Activated CD4-positive, alpha-beta T cell treated with anti-CD3 and anti-CD28 coated beads for 1 hour (primary cell): ENCODE results near the gene ASRGL1.
"Not testable (repeated sequence)": the region's sequence is repeated elsewhere in the genome, so short reads cannot be mapped to it uniquely, and the experiment has no call there.

ENCODE experiments used
- DNase-seq: peaks from one replicate; pipeline ENCODE4 v3.0.0-alpha.2; 2020

The ASRGL1 gene

GRCh38 chr11:62337303-62338181 lies at the start of gene ASRGL1:
ASRGL1 (plus strand) TSS chr11:62337448; CDS start chr11:62337978, 530 bp downstream.
- peak; percentile 69 for DNase-seq

GRCh38 chr11:62295504-62295903 lies 41.7 kb upstream of the ASRGL1 start:
- no peak for DNase-seq

GRCh38 chr11:62298975-62299374 lies 38.3 kb upstream of the ASRGL1 start, which contains the start of gene SCGB1D4:
SCGB1D4 (minus strand) TSS chr11:62299075; CDS start chr11:62299010, 65 bp downstream.
- DNase-seq = no peak

GRCh38 chr11:62306227-62306626 lies 31.0 kb upstream of the ASRGL1 start:
- no peak for DNase-seq

- no peak for DNase-seq
These were observed 29.3 kb upstream of the ASRGL1 start for GRCh38 chr11:62307950-62308349.

- no peak for DNase-seq
These were observed 27.3 kb upstream of the ASRGL1 start for GRCh38 chr11:62309991-62310390.

- no peak for DNase-seq
These were observed 21.8 kb upstream of the ASRGL1 start for GRCh38 chr11:62315431-62315830.

DNA sequence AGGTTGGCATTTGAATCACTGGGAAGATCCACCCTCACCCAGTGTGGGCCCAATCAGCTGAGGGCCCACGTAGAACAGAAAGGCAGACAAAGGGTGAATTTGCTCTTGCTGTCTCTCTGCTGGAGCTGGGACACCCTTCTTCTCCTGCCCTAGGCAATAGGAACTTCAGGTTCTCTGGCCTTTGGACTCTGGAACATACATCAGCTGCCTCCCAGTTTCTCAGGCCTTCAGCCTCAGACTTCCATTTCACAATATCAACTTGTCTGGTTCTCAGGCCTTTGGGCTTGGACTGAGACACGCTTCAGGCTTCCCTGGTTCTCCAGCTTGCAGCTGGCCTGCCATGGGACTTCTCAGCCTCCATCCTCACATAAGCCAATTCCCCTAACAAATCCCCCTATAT lies 14.7 kb upstream of the ASRGL1 start:
- no peak for DNase-seq

GRCh38 chr11:62324731-62325556 lies 12.3 kb upstream of the ASRGL1 start:
- DNase-seq = peak; percentile 26

DNA sequence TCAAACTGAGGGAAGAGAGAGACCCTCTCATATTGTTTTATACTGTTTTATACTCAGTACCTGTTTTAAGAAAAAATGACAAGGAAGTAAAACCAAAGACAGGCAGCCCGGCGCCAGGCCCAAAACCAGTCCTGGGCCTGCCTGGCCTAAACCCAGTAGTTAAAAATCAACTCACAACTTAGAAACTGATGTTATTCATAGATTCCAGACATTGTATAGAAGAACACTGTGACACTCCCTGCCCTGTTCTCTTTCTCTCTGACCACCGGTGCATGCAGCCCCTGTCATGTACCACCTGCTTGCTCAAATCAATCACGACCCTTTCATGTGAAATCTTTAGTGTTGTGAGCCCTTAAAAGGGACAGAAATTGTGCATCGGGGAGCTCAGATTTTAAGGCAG lies 11.5 kb upstream of the ASRGL1 start:
- not testable (repeated sequence) for DNase-seq

DNA sequence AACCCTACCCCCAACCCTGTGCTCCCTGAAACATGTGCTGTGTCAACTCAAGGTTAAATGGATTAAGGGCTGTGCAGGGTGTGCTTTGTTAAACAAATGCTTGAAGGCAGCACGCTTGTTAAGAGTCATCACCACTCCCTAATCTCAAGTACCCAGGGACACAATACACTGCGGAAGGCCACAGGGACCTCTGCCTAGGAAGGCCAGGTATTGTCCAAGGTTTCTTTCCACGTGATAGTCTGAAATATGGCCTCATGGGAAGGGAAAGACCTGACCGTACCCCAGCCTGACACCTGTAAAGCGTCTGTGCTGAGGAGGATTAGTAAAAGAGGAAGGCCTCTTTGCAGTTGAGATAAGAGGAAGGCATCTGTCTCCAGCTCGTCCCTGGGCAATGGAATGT lies 10.5 kb upstream of the ASRGL1 start:
- not testable (repeated sequence) for DNase-seq

DNA sequence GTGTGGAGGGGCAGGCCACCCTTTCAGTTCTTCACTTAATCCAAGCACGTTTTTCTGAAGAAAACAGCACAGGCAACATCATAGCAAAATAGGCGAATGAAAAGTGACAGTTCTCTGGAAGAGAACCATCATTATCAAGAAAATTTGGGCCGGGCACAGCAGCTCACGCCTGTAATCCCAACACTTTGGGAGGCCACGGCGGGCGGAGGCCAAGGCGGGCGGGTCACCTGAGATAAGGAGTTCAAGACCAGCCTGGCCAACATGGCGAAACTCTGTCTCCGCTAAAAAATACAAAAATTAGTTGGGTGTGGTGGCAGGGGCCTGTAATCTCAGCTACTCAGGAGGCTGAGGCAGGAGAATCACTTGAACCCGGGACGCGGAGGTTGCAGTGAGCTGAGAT lies 9.7 kb upstream of the ASRGL1 start:
- DNase-seq = not testable (repeated sequence)

- DNase-seq = not testable (repeated sequence)
These were observed 6.0 kb upstream of the ASRGL1 start for GRCh38 chr11:62331264-62331663.

DNA sequence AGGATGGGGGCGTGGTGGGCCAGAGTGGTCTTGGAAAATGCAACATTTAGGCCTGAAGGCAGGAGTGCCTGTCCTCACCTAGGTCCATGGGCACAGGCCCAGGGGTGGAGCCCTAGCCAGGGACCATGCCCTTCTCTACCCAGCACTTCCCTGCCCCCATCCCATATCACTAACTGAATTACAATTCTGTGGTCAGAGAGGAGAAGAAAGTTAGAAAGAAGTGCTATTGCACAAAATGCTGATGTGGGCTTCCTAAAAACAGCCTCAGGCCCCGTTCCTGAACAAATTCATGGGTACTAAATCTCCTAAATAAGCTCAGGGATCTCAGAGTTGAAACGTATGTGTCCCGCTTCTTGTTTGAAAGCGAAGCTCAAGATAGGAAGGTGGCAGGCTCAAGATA lies 3.5 kb upstream of the ASRGL1 start:
- no peak for DNase-seq

GRCh38 chr11:62336949-62337302 lies 322 bp upstream of the ASRGL1 start:
- not testable (repeated sequence) for DNase-seq

GRCh38 chr11:62338218-62338617 lies 970 bp downstream of the ASRGL1 start:
- no peak for DNase-seq

DNA sequence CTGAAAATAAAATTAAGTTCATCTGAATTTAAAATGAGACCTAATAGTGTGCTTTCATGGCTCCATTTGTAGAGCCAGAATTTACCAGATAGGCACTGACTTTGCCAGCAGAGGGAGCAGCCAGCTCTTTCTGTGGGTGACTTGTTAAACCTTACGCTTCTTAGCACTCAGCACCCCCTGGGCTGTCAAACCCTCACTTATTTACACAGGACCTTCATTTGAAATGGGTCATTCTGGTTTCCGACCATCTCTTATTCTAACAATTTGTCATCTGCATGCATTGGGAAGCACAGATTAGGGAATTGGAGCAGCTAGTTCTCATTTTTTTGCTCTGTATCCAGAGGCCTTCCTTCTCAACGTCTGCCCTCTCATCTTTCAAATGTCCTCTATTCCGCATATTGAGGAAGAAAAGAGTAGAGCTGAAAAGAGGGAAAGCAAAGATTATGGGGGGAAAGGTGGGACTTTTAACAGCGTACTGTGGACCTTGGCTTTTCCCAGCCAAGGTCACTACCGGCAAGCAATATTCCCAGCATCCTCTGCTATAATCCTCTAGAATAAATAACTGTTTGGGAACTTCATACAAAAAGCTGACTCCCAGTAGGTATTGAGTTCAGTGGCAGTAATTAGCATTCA lies 3.1 kb downstream of the ASRGL1 start:
- DNase-seq = peak; percentile 18

DNA sequence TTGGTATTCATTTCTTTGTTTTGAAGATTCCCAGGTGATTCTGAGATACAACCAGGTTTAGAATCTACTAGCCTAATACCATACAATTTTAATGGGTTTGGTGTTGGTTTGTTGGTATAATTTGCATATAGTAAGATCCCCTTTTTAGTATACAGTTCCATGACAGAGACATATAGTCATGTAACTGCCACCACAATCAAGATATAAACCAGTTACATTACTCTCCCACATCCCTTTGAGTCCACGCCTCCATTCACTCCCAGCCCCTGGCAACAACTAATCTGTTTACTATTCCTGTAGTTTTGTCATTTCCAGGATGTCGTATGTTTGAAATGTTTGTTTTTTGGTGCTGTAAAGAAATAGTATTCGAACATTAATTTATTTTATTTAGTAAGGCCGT lies 4.3 kb downstream of the ASRGL1 start:
- DNase-seq = no peak

DNA sequence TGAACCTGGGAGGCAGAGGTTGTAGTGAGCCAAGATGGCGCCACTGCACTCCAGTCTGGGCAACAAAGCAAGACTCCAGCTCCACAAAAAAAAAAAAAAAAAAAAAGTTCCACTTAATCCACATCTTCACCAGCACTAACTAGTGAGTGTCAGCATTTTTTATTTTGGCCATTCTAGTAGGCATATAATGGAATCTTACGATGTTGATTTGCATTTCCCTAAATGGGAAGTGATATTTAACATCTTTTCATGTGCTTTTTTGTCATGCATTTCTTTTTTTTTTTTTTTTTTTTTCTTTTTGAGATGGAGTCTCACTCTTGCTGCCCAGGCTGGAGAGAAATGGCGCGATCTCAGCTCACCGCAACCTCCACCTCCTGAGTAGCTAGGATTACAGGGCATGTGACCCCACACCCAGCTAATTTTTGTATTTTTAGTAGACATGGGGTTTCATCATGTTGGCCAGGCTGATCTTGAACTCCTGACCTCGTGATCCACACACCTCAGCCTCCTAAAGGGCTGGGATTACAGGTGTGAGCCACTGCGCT lies 6.5 kb downstream of the ASRGL1 start:
- DNase-seq = not testable (repeated sequence)

DNA sequence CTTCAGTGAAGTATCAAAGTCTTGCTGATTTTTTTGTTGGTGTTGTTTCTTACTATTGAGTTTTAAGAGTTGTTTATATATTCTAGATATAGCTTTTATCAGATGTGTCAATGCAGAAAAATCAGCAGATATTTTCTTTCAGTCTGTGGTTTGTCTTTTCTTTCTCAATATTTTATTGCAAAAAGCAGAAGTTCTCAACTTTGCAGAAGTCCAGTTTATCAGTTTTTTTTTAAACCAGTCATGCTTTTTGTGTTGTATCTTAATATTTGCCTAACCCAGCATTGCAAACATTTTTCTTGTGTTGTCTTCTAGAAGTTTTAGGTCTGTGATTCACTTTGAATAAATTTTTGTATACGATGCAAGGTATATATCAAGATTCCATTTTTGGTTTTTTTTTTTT lies 7.0 kb downstream of the ASRGL1 start:
- no peak for DNase-seq

DNA sequence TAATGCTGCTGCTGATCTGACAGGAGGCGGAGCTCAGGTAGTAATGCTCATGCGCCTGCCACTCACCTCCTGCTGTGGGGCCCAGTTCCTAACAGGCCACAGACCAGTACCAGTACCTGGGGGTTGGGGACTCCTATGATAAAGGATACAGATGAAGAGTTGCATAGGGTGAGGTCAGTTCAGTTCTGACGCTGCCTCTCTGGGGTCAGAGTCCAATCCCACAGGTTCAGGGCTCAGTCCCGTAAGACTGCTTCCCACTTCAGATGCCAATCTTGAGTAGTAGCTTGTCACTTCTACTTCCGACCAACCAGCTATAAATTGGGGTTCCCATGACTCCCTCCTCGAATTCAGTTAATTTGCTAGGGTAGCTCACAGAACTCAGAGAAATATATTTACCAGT lies 8.6 kb downstream of the ASRGL1 start:
- no peak for DNase-seq

DNA sequence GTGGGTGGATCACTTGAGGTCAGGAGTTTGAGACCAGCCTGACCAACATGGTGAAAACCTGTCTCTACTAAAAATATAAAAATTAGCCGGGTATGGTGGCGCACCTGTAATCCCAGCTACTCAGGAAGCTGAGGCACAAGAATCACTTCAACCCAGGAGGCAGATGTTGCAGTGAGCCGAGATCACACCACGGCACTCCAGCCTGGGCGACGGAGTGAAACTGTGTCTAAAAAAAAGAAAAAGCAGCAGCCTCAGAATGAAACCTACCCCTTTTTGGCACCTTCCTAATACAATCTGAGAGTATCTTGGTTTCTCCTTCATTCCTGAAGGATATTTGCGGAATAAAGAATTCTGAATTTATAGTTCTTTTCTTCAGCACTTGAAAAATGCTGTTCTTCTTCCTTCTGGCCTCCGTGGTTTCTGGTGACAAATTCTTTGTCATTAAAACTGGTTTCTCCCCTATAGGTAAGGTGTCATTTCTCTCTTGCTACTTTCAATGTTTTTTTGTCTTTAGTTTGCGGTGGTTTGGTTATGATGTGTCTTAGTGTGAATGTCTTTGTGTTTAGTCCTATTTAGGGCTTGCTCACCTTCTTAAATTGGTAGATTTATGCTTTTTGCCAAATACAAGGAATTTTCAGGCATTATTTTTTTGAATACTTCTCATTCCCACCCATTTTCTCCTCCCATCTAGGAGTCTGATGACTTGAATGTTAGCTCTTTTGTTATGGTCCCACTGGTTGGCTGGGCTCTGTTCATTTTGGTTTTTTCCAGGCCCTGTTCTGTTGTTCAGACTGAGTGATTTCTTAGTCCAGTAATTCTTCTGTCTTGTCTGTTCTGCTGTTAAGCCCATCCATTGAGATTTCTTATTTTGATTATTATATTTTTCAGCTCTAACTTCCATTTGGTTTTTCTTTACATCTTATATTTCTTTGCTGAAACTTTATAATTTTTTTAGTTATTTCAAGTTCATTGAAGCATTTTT lies 15.4 kb downstream of the ASRGL1 start:
- DNase-seq = no peak
